ENCODE measurements around the gene HOXA9.

DNA sequence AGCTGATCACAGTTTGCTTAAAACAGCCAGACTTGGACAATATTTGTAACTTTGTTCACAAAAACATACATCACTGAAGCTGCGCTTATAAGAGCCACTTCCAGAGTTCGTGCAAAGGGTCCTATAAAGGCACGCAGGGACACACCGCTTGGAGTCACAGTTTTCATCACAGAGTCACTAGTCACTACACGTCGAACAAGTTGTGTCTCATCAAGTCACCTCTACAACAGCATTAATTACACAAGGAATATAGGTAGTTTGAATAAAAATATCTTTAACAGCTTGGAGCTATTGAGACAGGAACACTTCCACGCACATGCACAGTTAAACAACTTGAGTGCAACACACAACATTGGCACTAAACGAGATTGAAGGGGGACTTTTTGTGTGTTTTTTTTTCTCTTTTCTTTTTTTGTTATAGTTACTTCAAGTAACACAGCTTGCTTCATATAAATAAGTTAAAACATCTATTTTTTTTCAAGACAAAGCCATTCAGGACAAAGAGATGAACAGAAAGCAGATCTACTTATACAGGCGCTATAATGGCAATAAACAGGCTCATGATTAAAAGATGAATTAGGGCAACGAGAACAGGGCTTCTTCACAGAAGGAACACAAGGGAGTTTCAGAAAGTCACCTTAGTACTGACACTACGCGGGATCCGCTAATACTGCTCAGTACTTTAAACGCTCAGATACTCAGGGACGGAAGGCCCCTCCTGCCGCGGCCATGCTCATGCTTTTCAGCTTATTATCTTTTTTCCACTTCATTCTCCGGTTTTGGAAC is 24.0 kb downstream of the HOXA9 start:
- TF ChIP-seq, protein P1, sequence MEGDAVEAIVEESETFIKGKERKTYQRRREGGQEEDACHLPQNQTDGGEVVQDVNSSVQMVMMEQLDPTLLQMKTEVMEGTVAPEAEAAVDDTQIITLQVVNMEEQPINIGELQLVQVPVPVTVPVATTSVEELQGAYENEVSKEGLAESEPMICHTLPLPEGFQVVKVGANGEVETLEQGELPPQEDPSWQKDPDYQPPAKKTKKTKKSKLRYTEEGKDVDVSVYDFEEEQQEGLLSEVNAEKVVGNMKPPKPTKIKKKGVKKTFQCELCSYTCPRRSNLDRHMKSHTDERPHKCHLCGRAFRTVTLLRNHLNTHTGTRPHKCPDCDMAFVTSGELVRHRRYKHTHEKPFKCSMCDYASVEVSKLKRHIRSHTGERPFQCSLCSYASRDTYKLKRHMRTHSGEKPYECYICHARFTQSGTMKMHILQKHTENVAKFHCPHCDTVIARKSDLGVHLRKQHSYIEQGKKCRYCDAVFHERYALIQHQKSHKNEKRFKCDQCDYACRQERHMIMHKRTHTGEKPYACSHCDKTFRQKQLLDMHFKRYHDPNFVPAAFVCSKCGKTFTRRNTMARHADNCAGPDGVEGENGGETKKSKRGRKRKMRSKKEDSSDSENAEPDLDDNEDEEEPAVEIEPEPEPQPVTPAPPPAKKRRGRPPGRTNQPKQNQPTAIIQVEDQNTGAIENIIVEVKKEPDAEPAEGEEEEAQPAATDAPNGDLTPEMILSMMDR (IDR thresholded peaks at IDR 0.05): no peak
- no peak for TF ChIP-seq EZH2phosphoT487 (IDR thresholded peaks at IDR 0.05)
- TF ChIP-seq EZH2 (IDR thresholded peaks at IDR 0.05): no peak
